Dedifferentiated amniotic fluid mesenchymal stem cell (primary cell): ENCODE measurements around the gene ARHGAP10.
"Not testable (repeated sequence)": the region's sequence is repeated elsewhere in the genome, so short reads cannot be mapped to it uniquely, and the experiment has no call there.

ENCODE experiments used
- DNase-seq: peaks from one replicate; pipeline ENCODE4 v3.0.0-alpha.2; 2016; ENCODE audit errors: extremely low spot score

ARHGAP10 gene

DNA sequence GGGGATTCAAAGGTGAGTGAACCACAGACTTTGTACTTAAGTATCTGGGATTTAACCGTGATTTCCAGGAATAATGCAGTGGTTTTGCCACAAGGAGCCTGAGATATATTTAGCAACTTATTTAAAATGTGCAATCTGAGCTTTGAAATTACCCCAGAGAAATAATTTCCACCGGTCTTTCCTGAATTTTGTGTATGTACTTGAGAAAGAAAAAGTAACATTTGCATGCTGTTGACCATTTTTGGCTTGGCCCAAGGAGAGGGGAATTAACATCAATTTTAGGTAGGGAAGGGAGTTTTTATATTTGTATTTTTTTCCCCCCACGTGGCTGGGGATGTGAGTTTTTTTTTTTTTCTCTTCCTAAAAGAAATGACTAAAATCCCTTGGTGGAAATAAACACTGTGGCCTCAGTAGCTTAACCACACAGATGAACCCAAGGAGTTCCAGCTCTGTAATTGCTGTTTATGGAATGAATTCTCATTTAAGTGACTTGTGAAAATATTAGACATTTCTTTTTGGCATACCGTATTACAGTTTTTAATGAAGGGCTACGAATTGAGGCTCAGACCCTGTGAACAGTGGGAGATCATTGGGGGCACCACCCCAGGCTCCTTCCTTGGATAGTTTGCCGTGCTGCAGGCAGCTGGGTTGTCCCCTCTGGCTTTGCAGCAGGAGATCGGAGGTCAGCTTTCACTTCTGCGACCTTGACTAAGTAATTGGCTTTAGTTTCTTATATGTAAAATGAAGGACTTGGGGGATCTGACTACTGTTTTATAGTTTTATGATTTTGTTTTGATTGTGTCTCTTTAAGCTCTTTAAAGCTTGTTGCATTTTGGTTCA is 116.1 kb downstream of the ARHGAP10 start:
- DNase-seq: no peak

DNA sequence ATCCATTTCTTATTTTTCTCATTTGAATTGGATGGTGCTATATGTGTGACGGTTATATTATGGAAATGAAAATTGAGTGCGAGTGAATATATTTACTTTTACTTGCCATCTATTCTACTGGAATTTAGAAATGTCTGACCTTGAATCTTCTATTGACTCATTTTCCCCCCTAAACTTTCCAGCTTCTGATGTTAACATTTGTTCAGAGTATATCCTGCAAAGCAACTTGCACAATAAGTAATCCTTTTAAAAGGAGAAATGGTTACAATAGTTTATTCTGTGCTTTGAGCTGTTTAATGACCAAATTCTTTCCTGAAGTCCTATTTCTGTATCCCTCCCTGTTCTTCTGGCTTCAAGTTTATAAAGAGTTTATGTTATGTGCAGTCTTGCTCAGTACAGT is 116.7 kb downstream of the ARHGAP10 start:
- DNase-seq: no peak

DNA sequence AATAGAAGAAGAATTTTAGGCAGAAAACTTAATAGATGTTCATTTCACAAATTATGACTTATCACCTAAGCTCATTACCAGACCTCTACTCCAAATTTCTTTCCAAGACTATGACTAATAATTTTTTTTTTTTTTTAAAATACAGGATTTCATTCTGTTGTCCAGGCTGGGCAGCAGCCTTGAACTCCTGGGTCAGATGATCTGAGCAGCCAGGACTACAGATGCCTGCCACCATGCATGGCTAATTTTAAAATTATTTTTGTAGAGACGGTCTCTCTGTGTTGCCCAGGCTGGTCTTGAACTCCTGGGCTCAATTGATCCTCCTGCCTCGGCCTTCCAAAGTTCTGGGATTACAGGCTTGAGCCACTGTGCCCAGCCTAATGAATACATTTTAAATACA is 119.2 kb downstream of the ARHGAP10 start:
- DNase-seq: no peak

DNA sequence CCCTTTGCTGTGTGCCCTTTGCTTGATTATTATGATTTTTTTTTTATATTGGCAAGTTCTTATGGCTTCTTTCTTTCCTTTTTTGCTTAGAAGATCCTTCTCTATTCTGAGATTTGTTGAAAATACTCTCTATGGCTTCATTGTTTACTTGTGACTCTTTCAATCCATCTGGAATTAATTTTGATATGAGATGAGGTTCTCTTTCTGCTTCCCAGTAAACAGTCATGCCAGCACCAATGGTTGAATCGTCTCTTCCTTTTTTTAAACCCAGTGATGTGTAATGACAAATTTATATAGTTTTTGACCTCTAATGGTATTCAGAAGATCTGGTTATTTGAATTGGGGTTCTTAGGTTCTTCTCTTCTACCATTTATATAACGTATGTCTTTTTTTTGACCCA is 121.8 kb downstream of the ARHGAP10 start:
- DNase-seq: peak; percentile 65

DNA sequence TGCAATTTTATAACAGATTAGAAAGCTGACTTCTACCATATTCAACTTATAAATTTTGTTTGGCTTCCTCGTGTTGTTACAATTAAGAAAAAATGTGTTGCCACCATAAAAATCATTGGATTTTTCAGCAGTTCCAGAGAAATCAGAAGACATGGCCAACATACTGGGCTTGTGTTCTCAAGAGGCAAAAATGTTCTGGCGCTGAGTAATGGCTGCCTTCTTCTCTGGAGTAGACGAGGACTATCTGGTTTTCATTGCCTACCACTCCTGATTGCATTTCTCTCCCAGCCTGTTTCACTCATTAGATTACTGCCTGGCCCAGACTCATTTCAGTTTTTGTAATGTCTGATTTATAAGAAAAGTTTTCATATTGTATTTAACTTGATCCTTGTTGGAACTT is 122.3 kb downstream of the ARHGAP10 start:
- DNase-seq: no peak

DNA sequence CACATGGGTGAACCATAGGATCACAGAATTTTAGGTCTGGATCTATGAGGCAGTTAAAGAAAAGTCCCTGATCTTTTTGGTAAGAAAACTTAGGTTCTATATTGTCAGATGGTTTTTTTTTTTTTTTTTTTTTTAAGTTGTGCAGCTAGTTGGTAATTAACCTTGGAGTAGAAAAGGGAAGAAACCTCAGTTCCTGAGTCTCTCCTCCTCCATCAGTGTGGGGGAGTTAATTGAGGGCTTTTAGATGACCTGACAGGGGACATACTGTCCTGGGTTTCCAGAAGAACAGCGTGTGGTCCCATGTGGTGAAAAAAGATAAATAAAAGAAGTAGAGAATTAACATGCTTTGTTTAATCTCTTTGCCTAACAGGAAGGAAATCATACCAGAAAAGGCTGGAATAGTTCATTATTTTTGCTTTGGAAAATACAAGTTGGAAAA is 123.7 kb downstream of the ARHGAP10 start:
- no peak for DNase-seq

DNA sequence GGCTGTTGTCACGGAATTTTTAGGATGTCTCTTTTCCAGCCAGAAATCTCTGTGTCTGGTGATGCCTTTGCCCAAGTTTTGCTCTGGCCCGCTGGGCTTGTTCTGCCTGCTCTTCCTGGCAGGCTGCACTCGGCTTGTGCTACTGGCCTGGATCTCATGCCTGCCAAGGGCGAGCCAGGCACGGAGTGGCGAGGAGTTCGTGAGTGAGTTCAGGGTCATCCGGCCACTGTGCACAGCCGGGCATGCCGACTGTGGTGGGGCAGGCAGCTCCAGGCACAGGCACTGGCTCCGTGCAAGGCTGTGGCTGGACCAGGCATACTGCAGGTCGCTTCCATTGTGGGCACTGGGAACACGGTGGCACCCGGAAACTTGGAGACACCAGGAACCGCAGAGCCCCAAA is 129.1 kb downstream of the ARHGAP10 start:
- DNase-seq: no peak

DNA sequence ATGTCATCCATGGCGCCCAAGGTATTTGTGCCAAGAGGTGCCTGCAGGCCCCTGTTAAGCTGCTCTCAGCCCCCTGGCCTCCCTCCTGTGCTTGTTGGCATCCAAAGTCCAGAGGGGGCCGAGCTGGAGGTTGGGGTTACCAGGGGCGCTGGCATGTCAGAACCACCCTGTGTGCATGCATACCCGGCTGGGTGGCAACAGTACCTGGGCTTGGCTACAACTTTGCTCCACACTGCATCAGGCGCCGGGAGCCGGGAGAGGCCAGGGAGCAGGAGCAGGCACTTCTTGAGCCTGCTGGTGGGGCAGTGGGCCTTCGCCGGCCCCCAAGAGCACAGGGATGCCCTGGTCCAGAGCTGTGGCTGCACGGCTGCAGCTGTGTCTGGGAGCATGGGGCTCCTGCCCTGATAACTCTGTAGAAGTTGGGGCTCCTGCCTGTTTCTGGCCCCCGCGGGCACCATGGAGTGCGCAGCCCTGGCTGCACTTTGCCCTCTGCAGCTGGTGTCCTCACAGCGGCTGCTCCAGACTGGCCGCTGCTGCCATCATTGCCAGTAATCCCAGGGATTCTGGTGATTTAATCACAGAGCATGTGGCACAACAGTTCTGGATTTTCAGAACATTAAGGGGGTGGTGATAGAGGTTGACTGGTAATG is 130.3 kb downstream of the ARHGAP10 start:
- no peak for DNase-seq

DNA sequence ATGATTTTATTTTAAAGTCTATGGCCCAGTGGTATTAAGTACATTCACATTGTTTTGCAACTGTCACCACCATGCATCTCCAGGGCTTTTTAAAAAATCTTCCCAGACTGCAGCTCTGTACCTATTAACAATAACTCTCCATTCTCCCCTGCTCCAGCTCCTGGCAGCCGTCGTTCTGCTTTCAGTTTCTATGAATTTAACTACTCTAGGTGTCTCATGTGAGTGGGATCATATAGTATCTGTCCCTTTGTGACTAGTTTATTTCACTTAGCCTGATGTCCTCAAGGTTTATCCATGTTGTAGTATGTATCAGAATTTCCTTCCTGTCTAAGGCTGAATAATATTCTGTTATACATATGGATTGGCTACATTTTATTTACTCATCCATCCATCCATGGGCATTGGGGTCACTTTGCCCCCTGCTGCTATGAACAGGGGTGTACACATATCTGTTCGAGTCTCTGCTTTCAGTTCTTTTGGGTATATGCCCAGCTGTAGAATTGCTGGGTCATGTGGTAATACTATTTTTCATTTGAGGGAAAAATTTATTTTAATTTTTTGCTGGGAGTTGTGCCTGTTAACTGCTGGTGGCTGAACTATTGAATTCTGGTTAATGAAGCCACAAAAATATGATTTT is 131.3 kb downstream of the ARHGAP10 start:
- no peak for DNase-seq

DNA sequence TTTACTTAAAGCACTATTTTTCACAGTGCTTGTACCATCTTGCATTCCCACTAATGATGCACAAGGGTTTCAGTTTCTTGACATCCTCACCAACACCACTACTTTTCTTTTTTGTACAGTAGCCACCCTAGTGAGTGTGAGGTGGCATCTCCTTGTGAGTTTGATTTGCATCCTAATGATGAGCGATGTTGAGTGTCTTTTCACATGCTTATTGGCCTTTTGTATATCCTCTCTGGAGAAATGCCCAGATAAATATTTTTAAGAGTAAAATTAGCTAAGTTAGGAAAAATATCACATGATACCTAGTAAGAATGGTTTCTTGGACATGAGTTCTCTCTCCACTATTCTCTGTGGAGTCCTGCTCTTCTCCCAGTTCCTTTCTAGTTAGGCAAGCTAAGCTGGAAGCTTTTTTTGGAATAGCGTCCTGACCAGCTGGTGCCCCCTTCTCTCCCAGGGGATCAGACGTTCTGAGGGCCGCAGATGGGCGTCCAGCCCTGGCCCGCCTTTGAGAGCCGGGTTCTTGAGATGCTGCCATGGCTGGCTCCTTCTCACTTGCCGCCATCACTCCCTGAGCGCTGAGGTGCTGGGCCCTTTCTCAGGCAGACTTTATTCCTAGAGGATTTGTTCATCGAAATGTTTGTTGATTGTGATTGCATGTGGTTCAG is 132.1 kb downstream of the ARHGAP10 start:
- no peak for DNase-seq

DNA sequence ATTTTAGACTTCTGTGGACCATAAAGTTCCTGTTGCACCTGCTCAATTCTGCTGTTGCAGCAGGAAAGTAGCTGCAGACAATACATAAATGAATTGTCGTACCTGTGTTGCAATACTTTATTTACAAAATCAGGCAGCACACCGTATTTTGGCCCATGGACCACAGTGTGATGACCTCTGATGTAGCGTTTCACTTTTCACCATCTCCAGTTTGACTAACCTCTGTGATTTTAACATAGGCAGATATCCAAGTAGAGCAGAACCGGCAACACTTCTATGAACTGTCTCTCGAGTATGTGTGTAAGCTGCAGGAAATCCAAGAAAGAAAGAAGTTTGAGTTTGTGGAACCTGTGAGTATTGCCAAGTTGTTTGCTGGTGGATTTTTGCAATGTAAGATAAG is 132.7 kb downstream of the ARHGAP10 start:
- DNase-seq: no peak

DNA sequence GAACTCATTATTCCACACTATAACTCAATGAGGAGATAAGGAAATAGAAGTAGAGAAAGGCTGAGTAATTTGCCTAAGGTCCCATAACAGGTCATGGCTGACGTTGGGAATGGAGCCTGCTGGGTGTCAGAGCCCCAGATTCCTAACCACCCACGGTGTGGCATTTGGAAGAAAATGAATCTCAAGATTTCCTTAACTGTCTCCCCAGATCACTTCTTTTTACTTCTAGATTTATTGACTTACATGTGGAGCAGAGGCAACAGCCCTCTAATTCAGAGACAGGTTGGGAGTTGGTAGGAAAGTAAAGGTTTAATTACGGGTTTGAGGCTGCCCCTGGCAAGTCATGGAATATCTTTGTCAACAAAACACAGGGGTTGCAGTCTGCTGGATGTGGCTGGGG is 134.0 kb downstream of the ARHGAP10 start:
- no peak for DNase-seq

DNA sequence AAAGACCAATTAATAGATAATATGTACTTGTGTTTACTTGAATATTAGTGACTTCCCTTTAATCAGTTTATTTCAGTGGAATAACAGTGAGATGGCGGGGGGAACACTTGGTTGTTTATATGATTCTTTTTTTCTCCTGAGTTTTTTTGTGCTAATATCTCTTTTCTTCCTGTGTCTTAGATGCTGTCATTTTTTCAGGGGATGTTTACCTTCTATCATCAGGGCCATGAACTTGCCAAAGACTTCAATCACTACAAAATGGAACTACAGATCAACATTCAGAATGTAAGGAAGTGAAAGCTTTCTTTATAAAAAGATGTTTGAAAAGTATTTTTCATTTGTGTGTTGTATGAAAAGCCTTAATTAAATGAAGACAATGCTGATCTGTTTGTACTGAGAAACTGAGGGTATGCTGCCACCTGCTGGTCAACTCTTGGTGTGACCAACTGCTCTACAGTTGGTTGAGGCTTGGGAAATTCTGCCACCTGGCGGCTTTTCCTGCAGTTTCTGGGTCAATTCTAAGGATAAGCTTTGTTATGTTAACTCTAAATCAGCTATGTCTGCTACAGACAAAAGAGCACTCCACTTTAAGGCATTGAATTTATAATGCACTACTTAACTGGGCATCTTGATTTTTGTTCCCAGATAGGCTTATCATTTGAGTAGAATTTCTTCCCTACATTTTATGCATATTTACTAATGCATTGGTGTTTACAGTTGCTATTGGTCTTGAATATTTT is 134.8 kb downstream of the ARHGAP10 start:
- DNase-seq: peak; percentile 94

DNA sequence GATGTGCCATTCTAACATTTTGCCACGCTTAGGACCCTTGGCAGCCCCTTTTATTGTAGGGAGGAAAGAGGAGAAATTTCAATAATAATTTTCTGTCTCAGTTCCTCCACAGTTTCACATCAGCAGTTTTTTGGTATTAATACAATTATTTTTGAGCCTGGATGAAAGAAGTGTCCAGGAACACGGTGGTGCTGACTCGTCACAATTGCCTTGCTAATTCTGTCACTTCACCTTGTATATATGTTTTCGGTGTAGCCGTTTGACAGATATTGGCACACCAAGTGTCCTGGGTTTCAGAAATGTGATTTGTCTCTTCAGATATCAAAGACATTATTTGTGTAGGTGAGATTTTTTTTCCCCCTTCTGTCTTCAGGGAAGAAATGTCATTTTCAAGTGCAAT is 142.2 kb downstream of the ARHGAP10 start:
- no peak for DNase-seq

DNA sequence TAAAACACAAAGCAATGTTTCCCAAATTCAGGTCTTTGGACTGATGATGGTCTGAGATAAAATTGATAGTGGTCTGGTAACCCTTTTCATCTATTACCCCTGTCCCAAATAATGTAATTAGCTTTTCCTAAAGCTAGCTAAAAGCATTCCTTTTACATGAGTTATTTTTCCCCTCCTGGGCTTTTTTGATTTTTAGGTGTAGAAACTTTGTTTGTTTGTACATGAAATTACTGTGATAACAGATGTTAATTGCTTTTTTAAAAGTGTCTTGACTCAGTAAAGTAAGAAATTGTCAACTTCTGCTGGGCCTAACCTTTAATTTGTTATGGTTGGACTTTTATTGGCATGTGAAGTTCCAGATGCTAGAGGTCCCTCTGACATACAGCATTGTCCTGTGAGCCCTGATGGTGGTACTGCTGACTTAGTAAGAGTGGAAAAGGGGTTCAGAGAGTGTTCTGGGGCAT is 145.5 kb downstream of the ARHGAP10 start:
- DNase-seq: no peak

DNA sequence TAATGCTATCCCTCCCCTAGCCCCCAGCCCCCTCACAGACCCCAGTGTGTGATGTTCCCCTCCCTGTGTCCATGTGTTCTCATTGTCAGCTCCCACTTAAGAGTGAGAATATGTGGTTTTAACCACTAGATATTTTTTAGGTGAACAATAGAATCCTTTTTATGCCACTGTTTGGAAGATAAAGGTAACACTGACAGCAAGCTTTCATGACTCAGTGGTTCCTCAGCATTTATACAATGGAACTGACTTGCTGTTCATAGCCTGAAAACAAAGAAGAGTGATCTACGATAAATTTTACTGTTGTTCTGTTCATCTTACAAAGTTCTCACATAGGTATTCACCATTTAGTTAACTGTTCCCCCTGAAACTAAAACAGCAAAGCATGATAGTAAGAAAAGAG is 147.8 kb downstream of the ARHGAP10 start:
- DNase-seq: no peak

DNA sequence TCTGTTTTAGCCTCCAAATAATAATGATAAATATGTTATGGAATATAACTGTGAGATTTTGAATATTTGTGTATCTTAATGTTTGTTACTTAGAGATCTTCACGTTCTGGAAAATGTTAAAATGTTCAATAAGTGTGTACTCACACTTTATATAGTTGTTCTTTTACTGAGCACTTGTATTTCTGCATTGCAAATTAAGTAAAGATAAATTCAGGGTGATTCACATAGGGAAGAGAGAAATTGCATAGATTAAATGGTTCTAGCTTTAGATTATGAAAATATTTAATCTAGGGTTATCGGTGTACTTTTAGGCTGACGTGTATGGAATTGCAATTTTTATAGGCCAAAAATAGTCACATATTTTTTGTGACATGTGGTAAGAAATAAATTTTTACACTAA is 148.6 kb downstream of the ARHGAP10 start:
- no peak for DNase-seq

DNA sequence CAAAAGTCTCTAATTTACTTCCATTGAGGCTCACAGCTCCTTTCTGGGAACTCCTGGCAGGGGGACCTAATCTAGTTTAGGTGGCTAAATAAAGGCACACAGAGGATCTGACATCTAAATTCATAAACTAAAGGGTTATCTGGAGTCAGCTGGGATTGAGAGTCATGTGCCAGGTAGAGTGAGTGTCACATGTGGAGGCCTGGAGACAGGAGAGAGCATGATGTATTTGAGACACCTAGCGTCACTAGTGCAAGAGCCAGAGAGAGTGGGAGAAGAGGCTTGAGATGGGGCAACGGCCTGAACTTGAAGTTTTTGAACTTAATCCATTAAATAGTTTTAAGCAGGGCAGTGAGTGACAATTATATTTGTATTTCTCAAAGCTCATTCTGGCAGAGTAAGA is 152.6 kb downstream of the ARHGAP10 start:
- DNase-seq: no peak

DNA sequence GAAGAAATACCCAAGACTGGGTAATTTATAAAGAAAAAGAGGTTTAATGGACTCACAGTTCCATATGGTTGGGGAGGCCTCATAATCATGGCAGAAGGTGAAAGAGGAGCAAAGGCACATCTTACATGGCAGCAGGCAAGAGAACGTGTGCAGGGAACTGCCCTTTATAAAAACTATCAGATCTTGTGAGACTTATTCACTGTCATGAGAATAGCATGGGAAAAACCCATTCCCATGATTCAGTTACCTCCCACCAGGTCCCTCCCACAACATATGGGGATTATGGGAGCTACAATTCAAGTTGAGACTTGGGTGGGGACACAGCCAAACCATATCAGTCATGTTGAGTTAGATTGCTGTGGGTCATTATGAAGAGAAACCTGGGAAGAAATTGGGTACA is 153.3 kb downstream of the ARHGAP10 start:
- DNase-seq: not testable (repeated sequence)

DNA sequence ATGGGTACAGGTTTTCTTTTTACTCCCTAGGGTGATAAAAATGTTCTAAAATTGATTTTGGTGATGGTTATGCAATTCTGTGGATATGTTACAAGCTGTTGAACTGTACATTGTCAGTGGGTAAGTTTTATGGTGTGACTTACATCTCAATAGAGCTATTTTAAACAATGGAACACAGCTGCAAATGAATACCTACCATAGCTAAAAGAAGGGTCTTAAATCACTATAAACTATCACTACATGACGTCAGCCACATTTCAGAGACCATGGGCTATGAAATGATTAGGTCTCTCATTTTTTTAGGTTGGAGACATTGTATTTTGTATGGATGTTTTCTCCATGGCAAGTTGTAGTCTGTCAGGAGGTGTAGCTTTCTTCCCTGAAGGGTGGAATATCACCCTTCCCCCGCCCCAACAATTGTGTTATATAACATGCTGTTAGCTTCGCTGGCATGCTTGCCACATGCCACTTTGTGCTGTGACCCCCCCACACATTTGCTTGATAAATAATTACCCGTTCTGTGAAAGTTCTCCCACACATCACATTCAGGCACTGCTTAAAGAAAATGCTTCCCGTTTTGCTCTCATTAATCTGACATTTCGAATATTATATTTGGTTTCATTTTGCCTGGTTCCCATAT is 159.7 kb downstream of the ARHGAP10 start:
- no peak for DNase-seq

DNA sequence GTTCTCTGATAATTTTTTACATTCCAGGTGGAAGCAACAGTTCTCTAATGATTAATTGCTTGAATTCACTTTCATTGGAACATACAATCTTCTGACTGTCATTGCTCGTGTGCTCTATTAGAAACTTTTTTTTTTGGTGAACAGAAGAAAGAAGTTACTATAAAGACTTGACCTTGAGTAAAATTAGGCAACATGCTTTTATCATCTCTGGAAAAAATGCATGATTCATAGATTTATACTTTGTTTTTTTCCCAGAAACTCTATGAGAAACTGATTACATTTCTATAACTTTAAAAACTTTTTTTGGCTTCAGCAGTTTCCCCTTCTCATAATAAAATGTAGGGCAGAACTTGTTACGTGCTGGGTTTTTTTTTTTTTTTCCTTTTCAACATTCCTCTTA is 167.6 kb downstream of the ARHGAP10 start:
- no peak for DNase-seq
